ENCODE results near the gene SYNGR2.

DNA sequence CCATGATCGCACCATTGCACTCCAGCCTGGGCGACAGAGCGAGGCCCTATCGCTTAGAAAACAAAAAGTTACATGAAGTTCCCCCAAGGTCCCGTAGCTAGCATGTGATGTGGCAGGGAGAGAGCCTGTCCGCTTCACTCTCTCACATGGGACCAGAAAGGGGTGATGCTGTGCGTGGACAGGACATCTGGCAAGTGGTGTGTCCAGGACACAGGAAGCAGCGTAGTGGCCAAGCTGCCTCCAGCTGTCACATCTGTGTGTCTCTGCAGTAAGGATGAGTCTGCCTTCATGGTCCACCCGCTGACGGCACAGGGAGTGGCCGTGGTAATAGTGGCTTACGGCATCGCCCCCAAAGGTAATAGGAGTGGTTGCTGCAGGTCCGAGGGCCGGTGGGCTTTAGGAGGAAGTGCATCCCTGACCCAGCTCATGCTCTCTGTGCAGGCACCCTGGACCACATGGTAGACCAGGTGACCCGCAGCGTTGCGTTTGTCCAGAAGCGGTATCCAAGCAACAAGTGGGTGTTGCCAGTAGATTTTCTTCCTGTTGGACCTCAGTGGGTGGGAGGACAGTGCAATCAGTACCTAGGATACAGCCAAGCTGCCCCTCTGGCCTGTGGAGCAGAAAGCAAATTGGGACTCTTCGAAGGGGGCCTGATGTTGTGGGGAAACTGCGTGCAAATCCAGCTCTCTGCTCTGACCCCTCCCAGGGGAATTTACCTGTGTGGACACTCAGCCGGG, 36.2 kb downstream of the SYNGR2 start:
- TF ChIP-seq CTCF (IDR thresholded peaks at IDR 0.05; ENCODE audit: borderline replicate concordance, extremely low read depth, low read length, poor library complexity, severe bottlenecking) (no peak), EZH2 (IDR thresholded peaks at IDR 0.05; ENCODE audit: borderline replicate concordance, low read depth, low read length, severe bottlenecking) (no peak)
